HepG2 (cell line): ENCODE results near the gene TM4SF1. TPM values are rescaled to one million over a fixed set of nuclear protein-coding genes. Genes with fewer than 3 reads are reported as not detected.

Source experiments
- ARNT ChIP-seq: fragments of 450-650 bp; IDR thresholded peaks from 2 replicates; pipeline ENCODE4 v1.6.1; 2017
- ATAD3A ChIP-seq: sonication (generic); formaldehyde crosslinking; IDR thresholded peaks from 2 replicates; pipeline ENCODE4 v1.4.0; 2020; ENCODE audit warnings: missing genetic modification reagents
- BRCA1 ChIP-seq: sonication (generic); formaldehyde crosslinking; IDR thresholded peaks from 2 replicates; pipeline ENCODE4 v1.4.0; 2020; ENCODE audit warnings: missing genetic modification reagents
- EP300 ChIP-seq, 3 experiments: sonication (generic) in 1 of 3; formaldehyde crosslinking in 1 of 3; IDR thresholded peaks; 2 replicates each; pipeline versions ENCODE4 v1.5.1 to v1.6.1; 2011 to 2020; ENCODE audit warnings: low read depth in 2 of 3, low read length in 2 of 3, borderline replicate concordance in 1 of 3, improper control_type of control experiment in 1 of 3, mild to moderate bottlenecking in 1 of 3, missing genetic modification reagents in 1 of 3, moderate library complexity in 1 of 3
- ETV5 ChIP-seq: IDR thresholded peaks from 2 replicates; pipeline ENCODE4 v1.6.1; 2018; ENCODE audit warnings: missing biosample characterization, missing genetic modification reagents, inconsistent platforms, borderline replicate concordance
- HCFC1 ChIP-seq: fragments of 150-350 bp; IDR thresholded peaks from 2 replicates; pipeline ENCODE4 v1.6.1; 2014; ENCODE audit warnings: low read depth, low read length
- HNRNPUL1 ChIP-seq: fragments of 200-400 bp; formaldehyde crosslinking; IDR thresholded peaks from 2 replicates; pipeline ENCODE4 v1.6.1; 2017; ENCODE audit warnings: low read depth, mild to moderate bottlenecking, low read length, moderate library complexity
- KDM3A ChIP-seq: IDR thresholded peaks from 2 replicates; pipeline ENCODE4 v1.6.1; 2018; ENCODE audit warnings: low read depth, missing compliant biosample characterization
- MXI1 ChIP-seq: IDR thresholded peaks from 3 replicates; pipeline ENCODE4 v1.6.1; 2012; ENCODE audit warnings: low read depth, low read length, inconsistent platforms, borderline replicate concordance
- POGZ ChIP-seq: sonication (generic); formaldehyde crosslinking; IDR thresholded peaks from 2 replicates; pipeline ENCODE4 v1.4.0; 2020; ENCODE audit warnings: mild to moderate bottlenecking, missing genetic modification reagents
- SKI ChIP-seq: fragments of 450-650 bp; IDR thresholded peaks from one replicate; pipeline ENCODE4 v1.6.1; 2018; ENCODE audit warnings: mild to moderate bottlenecking; ENCODE audit not compliant: partially characterized antibody
- SNAPC5 ChIP-seq: sonication (generic); formaldehyde crosslinking; IDR thresholded peaks from 2 replicates; pipeline ENCODE4 v1.8.1; 2023; ENCODE audit warnings: mild to moderate bottlenecking, missing genetic modification reagents, borderline replicate concordance
- SNRNP70 ChIP-seq: fragments of 200-400 bp; formaldehyde crosslinking; IDR thresholded peaks from 2 replicates; pipeline ENCODE4 v1.6.1; 2017; ENCODE audit warnings: mild to moderate bottlenecking, low read depth, low read length, moderate library complexity
- SRSF4 ChIP-seq: fragments of 200-400 bp; formaldehyde crosslinking; IDR thresholded peaks from one replicate; pipeline ENCODE4 v1.6.1; 2018; ENCODE audit warnings: mild to moderate bottlenecking, low read depth, low read length, moderate library complexity; ENCODE audit not compliant: poor library complexity, severe bottlenecking
- TBL1XR1 ChIP-seq: fragments of 150-350 bp; IDR thresholded peaks from 2 replicates; pipeline ENCODE4 v1.6.1; 2014; ENCODE audit warnings: borderline replicate concordance, low read length; ENCODE audit not compliant: partially characterized antibody
- XBP1 ChIP-seq: sonication (generic); formaldehyde crosslinking; IDR thresholded peaks from 2 replicates; pipeline ENCODE4 v1.5.0; 2020; ENCODE audit warnings: missing genetic modification reagents
- ZNF180 ChIP-seq: sonication (generic); formaldehyde crosslinking; IDR thresholded peaks from 2 replicates; pipeline ENCODE4 v1.4.0; 2020; ENCODE audit warnings: low read depth, missing genetic modification reagents, borderline replicate concordance
- ZNF333 ChIP-seq: sonication (generic); formaldehyde crosslinking; IDR thresholded peaks from 2 replicates; pipeline ENCODE4 v1.4.0; 2020; ENCODE audit warnings: mild to moderate bottlenecking, missing genetic modification reagents, borderline replicate concordance
- ZNF430 ChIP-seq: sonication (generic); formaldehyde crosslinking; IDR thresholded peaks from 2 replicates; pipeline ENCODE4 v1.9.0; 2021; ENCODE audit warnings: mild to moderate bottlenecking, missing genetic modification reagents
- ZNF501 ChIP-seq: sonication (generic); formaldehyde crosslinking; IDR thresholded peaks from 2 replicates; pipeline ENCODE4 v1.5.1; 2020; ENCODE audit warnings: mild to moderate bottlenecking, moderate library complexity, missing genetic modification reagents
- ZNF652 ChIP-seq: IDR thresholded peaks from 2 replicates; pipeline ENCODE4 v1.6.1; 2016; ENCODE audit warnings: low read depth, borderline replicate concordance
- ZUFSP ChIP-seq: sonication (generic); formaldehyde crosslinking; IDR thresholded peaks from 2 replicates; pipeline ENCODE4 v1.9.0; 2021; ENCODE audit warnings: missing genetic modification reagents, mild to moderate bottlenecking, borderline replicate concordance
- polyA plus RNA-seq, 8 experiments: library from polyadenylated mRNA; depleted of rRNA in 3 of 8; stranded (reverse) in 7 of 8; unstranded in 1 of 8; fragments of >200 nt; fragmentation: Illumina TruSeq in 4 of 8; extraction: Trizol in 4 of 8; gene quantifications; 2 replicates each; pipeline versions ENCODE4 v1.2.1 to v1.2.3, GENCODE V29; 2011 to 2016; ENCODE audit warnings: low read depth in 4 of 8, missing spikeins in 1 of 8, mixed read lengths in 1 of 8; ENCODE audit not compliant: insufficient read depth in 1 of 8
- total RNA-seq, 5 experiments: library from RNA; depleted of rRNA; stranded (reverse); fragments of >200 nt; fragmentation: Illumina TruSeq; extraction: Trizol; gene quantifications; 2 replicates each; pipeline ENCODE4 v1.2.3, GENCODE V29; 2016; ENCODE audit warnings: low read depth in 1 of 5
- TF ChIP-seq, protein P1 (sequence below): sonication (generic); formaldehyde crosslinking; conservative IDR thresholded peaks from 2 replicates; pipeline ENCODE4 v1.8.0; 2022; ENCODE audit warnings: low read depth, missing genetic modification reagents
- TF ChIP-seq, protein P2 (sequence below): sonication (generic); formaldehyde crosslinking; IDR thresholded peaks from 2 replicates; pipeline ENCODE4 v1.4.0; 2020; ENCODE audit warnings: missing genetic modification reagents, mild to moderate bottlenecking, borderline replicate concordance

TM4SF1 gene
- total and polyA plus RNA-seq, 2 of the 13 experiments (the other 11 are each of a cell fraction or from before 2014, with no cell fraction given), result 431 to 1,359 TPM

DNA sequence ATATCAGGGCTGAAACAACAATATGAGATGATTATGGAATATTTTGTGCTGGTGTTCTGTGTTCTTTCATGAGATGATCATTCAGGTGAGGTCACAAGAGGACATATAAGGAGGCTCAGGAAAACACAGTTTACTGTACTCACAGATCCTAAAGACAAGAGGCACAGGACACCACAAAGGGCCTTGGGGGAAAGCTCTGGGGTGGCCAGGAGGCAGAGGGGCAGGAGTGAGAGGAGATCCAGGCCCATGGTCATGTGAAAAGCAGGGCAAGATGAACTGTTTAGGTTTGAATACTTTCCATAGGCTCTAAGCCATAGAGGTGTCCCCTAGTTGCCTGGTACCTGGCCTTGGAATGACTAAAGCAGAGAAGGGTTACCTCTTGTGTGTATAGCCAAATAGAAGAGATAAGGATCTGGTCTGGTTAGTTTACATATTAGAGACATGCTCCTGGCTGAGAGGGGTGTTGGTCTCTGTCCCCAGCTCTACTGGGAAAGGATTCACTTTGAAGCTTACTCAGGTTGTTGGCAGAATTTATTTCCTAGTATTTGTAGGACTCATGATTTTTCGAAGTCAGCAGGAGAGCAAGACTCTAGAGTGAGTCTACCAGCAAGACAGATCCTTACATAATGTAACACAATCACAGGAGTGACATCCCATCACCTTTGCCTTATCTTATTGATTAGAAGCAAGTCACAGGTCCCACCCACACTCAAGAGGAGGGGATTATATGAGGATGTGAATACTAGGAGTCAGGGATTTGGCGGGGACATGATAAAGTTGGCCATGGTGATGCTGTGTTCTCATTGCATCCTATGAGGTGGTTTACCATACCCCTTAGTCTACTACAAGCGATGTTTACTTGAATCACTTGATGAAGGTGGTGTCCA is 11.3 kb upstream of the TM4SF1 start (continued):
- TF ChIP-seq, protein P1, sequence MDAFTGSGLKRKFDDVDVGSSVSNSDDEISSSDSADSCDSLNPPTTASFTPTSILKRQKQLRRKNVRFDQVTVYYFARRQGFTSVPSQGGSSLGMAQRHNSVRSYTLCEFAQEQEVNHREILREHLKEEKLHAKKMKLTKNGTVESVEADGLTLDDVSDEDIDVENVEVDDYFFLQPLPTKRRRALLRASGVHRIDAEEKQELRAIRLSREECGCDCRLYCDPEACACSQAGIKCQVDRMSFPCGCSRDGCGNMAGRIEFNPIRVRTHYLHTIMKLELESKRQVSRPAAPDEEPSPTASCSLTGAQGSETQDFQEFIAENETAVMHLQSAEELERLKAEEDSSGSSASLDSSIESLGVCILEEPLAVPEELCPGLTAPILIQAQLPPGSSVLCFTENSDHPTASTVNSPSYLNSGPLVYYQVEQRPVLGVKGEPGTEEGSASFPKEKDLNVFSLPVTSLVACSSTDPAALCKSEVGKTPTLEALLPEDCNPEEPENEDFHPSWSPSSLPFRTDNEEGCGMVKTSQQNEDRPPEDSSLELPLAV (CRISPR knock-in tag), result no peak
- TF ChIP-seq HNRNPUL1 (no peak), ZUFSP (CRISPR knock-in tag) (no peak), HCFC1 (no peak), BRCA1 (CRISPR knock-in tag) (no peak), ATAD3A (CRISPR knock-in tag) (no peak), TBL1XR1 (no peak), ARNT (no peak), POGZ (no peak; the same call in none of the 2 replicates), SNRNP70 (no peak), SRSF4 (no peak), ZNF180 (CRISPR knock-in tag) (no peak), SNAPC5 (CRISPR knock-in tag) (no peak), ZNF430 (CRISPR knock-in tag) (no peak), ETV5 (no peak), KDM3A (CRISPR knock-in tag) (no peak), XBP1 (CRISPR knock-in tag) (no peak), ZNF333 (CRISPR knock-in tag) (no peak), ZNF501 (CRISPR knock-in tag) (no peak), SKI (no peak), EP300 (IDR thresholded peaks at IDR 0.05; ENCODE audit: low read depth in 2 of 2, low read length in 2 of 2) (peak in 1 of 2 experiments; percentile 69; a peak in 2 of 4 replicates), EP300 (CRISPR knock-in tag; IDR thresholded peaks at IDR 0.05; ENCODE audit: borderline replicate concordance) (no peak), MXI1 (no peak), ZNF652 (CRISPR knock-in tag) (no peak)
- TF ChIP-seq, protein P2, sequence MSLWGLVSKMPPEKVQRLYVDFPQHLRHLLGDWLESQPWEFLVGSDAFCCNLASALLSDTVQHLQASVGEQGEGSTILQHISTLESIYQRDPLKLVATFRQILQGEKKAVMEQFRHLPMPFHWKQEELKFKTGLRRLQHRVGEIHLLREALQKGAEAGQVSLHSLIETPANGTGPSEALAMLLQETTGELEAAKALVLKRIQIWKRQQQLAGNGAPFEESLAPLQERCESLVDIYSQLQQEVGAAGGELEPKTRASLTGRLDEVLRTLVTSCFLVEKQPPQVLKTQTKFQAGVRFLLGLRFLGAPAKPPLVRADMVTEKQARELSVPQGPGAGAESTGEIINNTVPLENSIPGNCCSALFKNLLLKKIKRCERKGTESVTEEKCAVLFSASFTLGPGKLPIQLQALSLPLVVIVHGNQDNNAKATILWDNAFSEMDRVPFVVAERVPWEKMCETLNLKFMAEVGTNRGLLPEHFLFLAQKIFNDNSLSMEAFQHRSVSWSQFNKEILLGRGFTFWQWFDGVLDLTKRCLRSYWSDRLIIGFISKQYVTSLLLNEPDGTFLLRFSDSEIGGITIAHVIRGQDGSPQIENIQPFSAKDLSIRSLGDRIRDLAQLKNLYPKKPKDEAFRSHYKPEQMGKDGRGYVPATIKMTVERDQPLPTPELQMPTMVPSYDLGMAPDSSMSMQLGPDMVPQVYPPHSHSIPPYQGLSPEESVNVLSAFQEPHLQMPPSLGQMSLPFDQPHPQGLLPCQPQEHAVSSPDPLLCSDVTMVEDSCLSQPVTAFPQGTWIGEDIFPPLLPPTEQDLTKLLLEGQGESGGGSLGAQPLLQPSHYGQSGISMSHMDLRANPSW, result peak; percentile 46; the same call in 1 of the 2 replicates
